Fibroblast of lung (primary cell): ENCODE data around the gene MISP3. TPM values are rescaled to one million over a fixed set of nuclear protein-coding genes. Genes with fewer than 3 reads are reported as not detected.
A peak's percentile ranks its signal among the peaks of the same experiment; 100 is the strongest.

ENCODE experiments used
- DNase-seq, 2 donors: peaks; one replicate each; pipeline versions ENCODE4 v3.0.0 to v3.0.0-alpha.2; 2010; ENCODE audit warnings: low read depth in 2 of 2
- H2AFZ ChIP-seq: 2 replicates; pipeline ENCODE4 v1.5.1; 2012; ENCODE audit warnings: low read length, control low read depth, inconsistent platforms
- H3K27ac ChIP-seq: 2 replicates; pipeline ENCODE4 v1.5.1; 2011; ENCODE audit warnings: low read length, control low read depth; ENCODE audit not compliant: insufficient read depth
- H3K27me3 ChIP-seq: 2 replicates; pipeline ENCODE4 v1.5.1; 2011; ENCODE audit warnings: mild to moderate bottlenecking, low read length; ENCODE audit not compliant: control insufficient read depth, insufficient read depth
- H3K36me3 ChIP-seq: 2 replicates; pipeline ENCODE4 v1.5.1; 2011; ENCODE audit warnings: low read length; ENCODE audit not compliant: control insufficient read depth, insufficient read depth
- H3K4me1 ChIP-seq: 2 replicates; pipeline ENCODE4 v1.5.1; 2011; ENCODE audit warnings: low read length; ENCODE audit not compliant: control insufficient read depth, insufficient read depth; ENCODE audit errors: extremely low read depth
- H3K4me2 ChIP-seq: 2 replicates; pipeline ENCODE4 v1.5.1; 2011; ENCODE audit warnings: low read length, control low read depth; ENCODE audit not compliant: insufficient read depth; ENCODE audit errors: extremely low read depth
- H3K4me3 ChIP-seq, 4 experiments: fragments of 200-600 bp in 1 of 4; sonication (generic) in 1 of 4; replicated peaks in 1 of 4; 2 replicates each; pipeline ENCODE4 v1.5.1; 2011 to 2016; ENCODE audit warnings: low read length in 4 of 4, low read depth in 3 of 4, mild to moderate bottlenecking in 3 of 4, control low read depth in 2 of 4, inconsistent platforms in 1 of 4, mixed read lengths in 1 of 4; ENCODE audit not compliant: insufficient read depth in 1 of 4; ENCODE audit errors: control extremely low read depth in 1 of 4
- H3K79me2 ChIP-seq: 2 replicates; pipeline ENCODE4 v1.5.1; 2012; ENCODE audit warnings: mild to moderate bottlenecking, low read length, inconsistent platforms; ENCODE audit not compliant: control insufficient read depth, insufficient read depth
- H3K9ac ChIP-seq: 2 replicates; pipeline ENCODE4 v1.5.1; 2011; ENCODE audit warnings: mild to moderate bottlenecking, low read length, control low read depth; ENCODE audit not compliant: insufficient read depth
- H3K9me3 ChIP-seq: 2 replicates; pipeline ENCODE4 v1.5.1; 2012; ENCODE audit warnings: low read depth, low read length; ENCODE audit not compliant: control insufficient read depth, insufficient read depth
- H4K20me1 ChIP-seq: 2 replicates; pipeline ENCODE4 v1.5.1; 2011; ENCODE audit warnings: low read length; ENCODE audit not compliant: control insufficient read depth, insufficient read depth; ENCODE audit errors: extremely low read depth
- EZH2 ChIP-seq: IDR thresholded peaks from 2 replicates; pipeline ENCODE4 v1.5.1; 2012; ENCODE audit warnings: low read length, control low read depth, mild to moderate bottlenecking; ENCODE audit errors: missing control alignments
- polyA plus RNA-seq, 2 donors: library from polyadenylated mRNA; depleted of rRNA in 1 of 2; stranded (reverse) in 1 of 2; unstranded in 1 of 2; fragments of >200 nt; gene quantifications; 2 replicates each; pipeline ENCODE4 v1.2.1, GENCODE V29; 2011 to 2012; ENCODE audit warnings: missing spikeins in 1 of 2
- total RNA-seq: library from RNA; depleted of rRNA; stranded (reverse); fragments of >200 nt; gene quantifications from 2 replicates; pipeline ENCODE4 v1.2.1, GENCODE V29; 2014
- TF ChIP-seq, protein P1 (sequence below), 2 donors: IDR thresholded peaks in 1 of 2; conservative IDR thresholded peaks in 1 of 2; 1 replicate in 1 of 2; 2 replicates in 1 of 2; pipeline ENCODE4 v1.5.1; 2011 to 2012; ENCODE audit warnings: low read length in 2 of 2, control low read depth in 1 of 2, inconsistent platforms in 1 of 2, low read depth in 1 of 2, mild to moderate bottlenecking in 1 of 2

Gene MISP3
- total and polyA plus RNA-seq, 2 donors (not counting 1 experiment from before 2014, with no cell fraction given): 0.33 to 0.83 TPM

DNA sequence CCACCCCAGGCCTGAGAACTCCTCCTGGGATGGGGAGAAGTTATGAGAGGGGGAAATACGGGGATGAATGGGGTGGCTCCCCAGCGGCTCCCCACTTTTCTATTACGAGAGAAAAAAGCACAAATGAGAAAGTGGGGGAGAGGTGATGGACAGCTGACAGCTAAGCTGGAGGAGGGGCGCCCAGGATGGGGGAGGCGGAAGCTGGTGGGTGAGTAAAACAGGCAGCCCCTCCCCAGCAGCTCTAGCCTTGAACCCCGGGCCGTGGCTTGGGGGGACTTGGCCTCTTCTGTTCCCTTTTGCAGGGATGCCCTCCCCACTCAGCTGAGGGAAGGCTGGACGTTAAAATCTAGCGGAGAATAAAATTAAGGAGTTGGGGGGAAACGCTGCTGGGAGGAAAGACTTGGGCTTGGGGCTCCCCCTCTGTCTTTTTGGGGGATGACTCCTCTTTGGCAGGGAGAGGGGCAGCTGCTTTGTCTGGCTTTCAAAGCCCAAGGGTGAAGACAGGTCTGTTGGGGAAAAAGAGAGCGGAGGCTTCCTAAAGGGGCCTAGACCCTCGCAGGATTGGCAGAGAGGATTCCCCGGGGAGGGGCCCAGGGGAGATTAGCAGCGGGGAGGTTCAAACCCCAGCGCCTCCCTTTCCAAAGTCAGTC, 19.4 kb downstream of the MISP3 start:
- H3K4me3 ChIP-seq: peak overlapping the region; percentile 81 to 88 (median 83)
- H3K4me2 ChIP-seq: peak overlapping the region; percentile 97
- no peaks in the 10 kb centered on the region for H4K20me1 ChIP-seq
- H3K9ac ChIP-seq: no peak overlapping the region
- no peak overlapping the region for H2AFZ ChIP-seq
- no peaks in the 10 kb centered on the region for H3K27me3 ChIP-seq
- no peaks in the 10 kb centered on the region for H3K79me2 ChIP-seq
- peaks cover 15% of the 10 kb centered on the region for H3K36me3 ChIP-seq
- TF ChIP-seq, protein P1, sequence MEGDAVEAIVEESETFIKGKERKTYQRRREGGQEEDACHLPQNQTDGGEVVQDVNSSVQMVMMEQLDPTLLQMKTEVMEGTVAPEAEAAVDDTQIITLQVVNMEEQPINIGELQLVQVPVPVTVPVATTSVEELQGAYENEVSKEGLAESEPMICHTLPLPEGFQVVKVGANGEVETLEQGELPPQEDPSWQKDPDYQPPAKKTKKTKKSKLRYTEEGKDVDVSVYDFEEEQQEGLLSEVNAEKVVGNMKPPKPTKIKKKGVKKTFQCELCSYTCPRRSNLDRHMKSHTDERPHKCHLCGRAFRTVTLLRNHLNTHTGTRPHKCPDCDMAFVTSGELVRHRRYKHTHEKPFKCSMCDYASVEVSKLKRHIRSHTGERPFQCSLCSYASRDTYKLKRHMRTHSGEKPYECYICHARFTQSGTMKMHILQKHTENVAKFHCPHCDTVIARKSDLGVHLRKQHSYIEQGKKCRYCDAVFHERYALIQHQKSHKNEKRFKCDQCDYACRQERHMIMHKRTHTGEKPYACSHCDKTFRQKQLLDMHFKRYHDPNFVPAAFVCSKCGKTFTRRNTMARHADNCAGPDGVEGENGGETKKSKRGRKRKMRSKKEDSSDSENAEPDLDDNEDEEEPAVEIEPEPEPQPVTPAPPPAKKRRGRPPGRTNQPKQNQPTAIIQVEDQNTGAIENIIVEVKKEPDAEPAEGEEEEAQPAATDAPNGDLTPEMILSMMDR (conservative IDR thresholded peaks at IDR 0.05 in 1 of 2, IDR thresholded peaks at IDR 0.05 in 1 of 2; ENCODE audit: low read depth in 1 of 2, low read length in 2 of 2): no peak
- TF ChIP-seq EZH2: no peak
- H3K9me3 ChIP-seq: no peaks in the 10 kb centered on the region
- DNase-seq: no peak
- H3K4me1 ChIP-seq: peaks cover 2% of the 10 kb centered on the region
- H3K27ac ChIP-seq: peak overlapping the region; percentile 73

DNA sequence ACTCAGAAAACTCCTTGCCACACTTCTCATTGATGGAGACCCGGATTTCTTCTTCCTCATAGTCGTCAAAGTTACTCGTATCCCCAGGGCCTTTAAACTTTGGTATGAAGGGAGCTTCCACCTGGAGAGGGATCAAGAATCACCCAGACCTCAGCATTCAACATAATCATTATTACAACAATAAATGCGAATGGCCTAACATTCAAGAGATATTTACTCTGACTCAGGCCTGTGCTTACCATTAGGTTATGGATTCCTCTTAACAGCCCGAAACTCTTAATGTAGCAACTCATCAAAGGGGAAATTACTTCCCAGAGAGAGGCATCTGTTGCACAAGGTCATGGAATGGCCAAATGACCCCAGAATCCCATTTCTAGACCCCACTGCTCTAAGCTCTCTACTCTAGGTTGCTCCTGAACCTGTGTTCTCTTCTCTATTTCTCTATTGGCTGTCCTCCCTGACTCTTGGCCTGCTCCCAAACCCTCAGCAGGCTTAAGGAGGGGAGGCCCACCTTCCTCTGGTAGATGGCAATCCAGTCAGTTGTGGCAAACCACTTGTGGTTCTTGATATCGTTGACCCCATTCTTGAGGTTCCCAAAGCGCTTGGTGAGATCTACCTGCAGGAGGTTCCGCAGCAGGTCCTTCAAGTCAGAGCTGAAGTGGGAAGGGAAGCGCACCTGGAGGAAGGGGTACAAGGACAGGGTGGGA, 20.7 kb downstream of the MISP3 start:
- Histone ChIP-seq H3K4me3 (no peak overlapping the region), H3K27me3 (no peaks in the 10 kb centered on the region), H3K4me2 (no peak overlapping the region), H2AFZ (no peak overlapping the region), H3K9me3 (no peaks in the 10 kb centered on the region), H3K36me3 (peaks cover 20% of the 10 kb centered on the region), H3K9ac (no peak overlapping the region), H3K79me2 (no peaks in the 10 kb centered on the region), H3K27ac (no peak overlapping the region), H3K4me1 (peaks cover 2% of the 10 kb centered on the region), H4K20me1 (no peaks in the 10 kb centered on the region)
- no peak for DNase-seq
- TF ChIP-seq, protein P1 (conservative IDR thresholded peaks at IDR 0.05 in 1 of 2, IDR thresholded peaks at IDR 0.05 in 1 of 2; ENCODE audit: low read depth in 1 of 2, low read length in 2 of 2): no peak
- no peak for TF ChIP-seq EZH2

DNA sequence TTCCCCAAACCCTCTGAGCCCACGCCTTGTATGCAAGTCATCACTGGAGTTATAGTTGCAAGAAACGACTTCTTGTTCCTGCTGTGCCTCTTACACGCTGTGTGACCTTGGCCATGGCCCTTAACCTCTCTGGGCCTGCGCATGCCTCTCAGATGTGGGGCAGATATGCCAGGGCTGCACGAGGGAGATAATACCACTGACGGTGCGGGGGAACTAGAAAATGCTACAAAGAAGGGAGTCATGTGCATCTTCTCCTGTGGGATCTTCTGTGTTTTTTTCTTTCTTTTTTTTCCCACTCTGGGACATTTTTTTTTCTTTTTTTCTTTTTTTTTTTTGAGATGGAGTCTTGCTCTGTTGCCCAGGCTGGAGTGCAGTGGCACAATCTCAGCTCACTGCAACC, 22.3 kb downstream of the MISP3 start:
- TF ChIP-seq, protein P1 (conservative IDR thresholded peaks at IDR 0.05 in 1 of 2, IDR thresholded peaks at IDR 0.05 in 1 of 2; ENCODE audit: low read depth in 1 of 2, low read length in 2 of 2): no peak
- TF ChIP-seq EZH2: no peak
- H3K79me2 ChIP-seq: no peaks in the 10 kb centered on the region
- no peaks in the 10 kb centered on the region for H3K9me3 ChIP-seq
- no peak overlapping the region for H3K27ac ChIP-seq
- H4K20me1 ChIP-seq: no peaks in the 10 kb centered on the region
- H3K4me2 ChIP-seq: no peak overlapping the region
- H3K4me1 ChIP-seq: peaks cover 2% of the 10 kb centered on the region
- H3K9ac ChIP-seq: no peak overlapping the region
- H3K4me3 ChIP-seq: no peak overlapping the region
- DNase-seq: no peak
- H2AFZ ChIP-seq: no peak overlapping the region
- no peaks in the 10 kb centered on the region for H3K27me3 ChIP-seq
- peaks cover 14% of the 10 kb centered on the region for H3K36me3 ChIP-seq
